Fibroblast of lung (primary cell): Measurements from ENCODE around the gene DYNLRB2. TPM values are rescaled to one million over a fixed set of nuclear protein-coding genes. Genes with fewer than 3 reads are reported as not detected.

ENCODE experiments used
- DNase-seq, 2 donors: peaks; one replicate each; pipeline versions ENCODE4 v3.0.0 to v3.0.0-alpha.2; 2010; ENCODE audit warnings: low read depth in 2 of 2
- H2AFZ ChIP-seq: 2 replicates; pipeline ENCODE4 v1.5.1; 2012; ENCODE audit warnings: low read length, control low read depth, inconsistent platforms
- H3K27ac ChIP-seq: 2 replicates; pipeline ENCODE4 v1.5.1; 2011; ENCODE audit warnings: low read length, control low read depth; ENCODE audit not compliant: insufficient read depth
- H3K27me3 ChIP-seq: 2 replicates; pipeline ENCODE4 v1.5.1; 2011; ENCODE audit warnings: mild to moderate bottlenecking, low read length; ENCODE audit not compliant: control insufficient read depth, insufficient read depth
- H3K36me3 ChIP-seq: 2 replicates; pipeline ENCODE4 v1.5.1; 2011; ENCODE audit warnings: low read length; ENCODE audit not compliant: control insufficient read depth, insufficient read depth
- H3K4me1 ChIP-seq: 2 replicates; pipeline ENCODE4 v1.5.1; 2011; ENCODE audit warnings: low read length; ENCODE audit not compliant: control insufficient read depth, insufficient read depth; ENCODE audit errors: extremely low read depth
- H3K4me2 ChIP-seq: 2 replicates; pipeline ENCODE4 v1.5.1; 2011; ENCODE audit warnings: low read length, control low read depth; ENCODE audit not compliant: insufficient read depth; ENCODE audit errors: extremely low read depth
- H3K4me3 ChIP-seq, 4 experiments: fragments of 200-600 bp in 1 of 4; sonication (generic) in 1 of 4; replicated peaks in 1 of 4; 2 replicates each; pipeline ENCODE4 v1.5.1; 2011 to 2016; ENCODE audit warnings: low read length in 4 of 4, low read depth in 3 of 4, mild to moderate bottlenecking in 3 of 4, control low read depth in 2 of 4, inconsistent platforms in 1 of 4, mixed read lengths in 1 of 4; ENCODE audit not compliant: insufficient read depth in 1 of 4; ENCODE audit errors: control extremely low read depth in 1 of 4
- H3K79me2 ChIP-seq: 2 replicates; pipeline ENCODE4 v1.5.1; 2012; ENCODE audit warnings: mild to moderate bottlenecking, low read length, inconsistent platforms; ENCODE audit not compliant: control insufficient read depth, insufficient read depth
- H3K9ac ChIP-seq: 2 replicates; pipeline ENCODE4 v1.5.1; 2011; ENCODE audit warnings: mild to moderate bottlenecking, low read length, control low read depth; ENCODE audit not compliant: insufficient read depth
- H3K9me3 ChIP-seq: 2 replicates; pipeline ENCODE4 v1.5.1; 2012; ENCODE audit warnings: low read depth, low read length; ENCODE audit not compliant: control insufficient read depth, insufficient read depth
- H4K20me1 ChIP-seq: 2 replicates; pipeline ENCODE4 v1.5.1; 2011; ENCODE audit warnings: low read length; ENCODE audit not compliant: control insufficient read depth, insufficient read depth; ENCODE audit errors: extremely low read depth
- EZH2 ChIP-seq: IDR thresholded peaks from 2 replicates; pipeline ENCODE4 v1.5.1; 2012; ENCODE audit warnings: low read length, control low read depth, mild to moderate bottlenecking; ENCODE audit errors: missing control alignments
- polyA plus RNA-seq, 2 donors: library from polyadenylated mRNA; depleted of rRNA in 1 of 2; stranded (reverse) in 1 of 2; unstranded in 1 of 2; fragments of >200 nt; gene quantifications; 2 replicates each; pipeline ENCODE4 v1.2.1, GENCODE V29; 2011 to 2012; ENCODE audit warnings: missing spikeins in 1 of 2
- total RNA-seq: library from RNA; depleted of rRNA; stranded (reverse); fragments of >200 nt; gene quantifications from 2 replicates; pipeline ENCODE4 v1.2.1, GENCODE V29; 2014
- TF ChIP-seq, protein P1 (sequence below), 2 donors: IDR thresholded peaks in 1 of 2; conservative IDR thresholded peaks in 1 of 2; 1 replicate in 1 of 2; 2 replicates in 1 of 2; pipeline ENCODE4 v1.5.1; 2011 to 2012; ENCODE audit warnings: low read length in 2 of 2, control low read depth in 1 of 2, inconsistent platforms in 1 of 2, low read depth in 1 of 2, mild to moderate bottlenecking in 1 of 2

Gene DYNLRB2
- total and polyA plus RNA-seq, 2 donors (not counting 1 experiment from before 2014, with no cell fraction given): 0.33 TPM; not detected in 1

- TF ChIP-seq, protein P1, sequence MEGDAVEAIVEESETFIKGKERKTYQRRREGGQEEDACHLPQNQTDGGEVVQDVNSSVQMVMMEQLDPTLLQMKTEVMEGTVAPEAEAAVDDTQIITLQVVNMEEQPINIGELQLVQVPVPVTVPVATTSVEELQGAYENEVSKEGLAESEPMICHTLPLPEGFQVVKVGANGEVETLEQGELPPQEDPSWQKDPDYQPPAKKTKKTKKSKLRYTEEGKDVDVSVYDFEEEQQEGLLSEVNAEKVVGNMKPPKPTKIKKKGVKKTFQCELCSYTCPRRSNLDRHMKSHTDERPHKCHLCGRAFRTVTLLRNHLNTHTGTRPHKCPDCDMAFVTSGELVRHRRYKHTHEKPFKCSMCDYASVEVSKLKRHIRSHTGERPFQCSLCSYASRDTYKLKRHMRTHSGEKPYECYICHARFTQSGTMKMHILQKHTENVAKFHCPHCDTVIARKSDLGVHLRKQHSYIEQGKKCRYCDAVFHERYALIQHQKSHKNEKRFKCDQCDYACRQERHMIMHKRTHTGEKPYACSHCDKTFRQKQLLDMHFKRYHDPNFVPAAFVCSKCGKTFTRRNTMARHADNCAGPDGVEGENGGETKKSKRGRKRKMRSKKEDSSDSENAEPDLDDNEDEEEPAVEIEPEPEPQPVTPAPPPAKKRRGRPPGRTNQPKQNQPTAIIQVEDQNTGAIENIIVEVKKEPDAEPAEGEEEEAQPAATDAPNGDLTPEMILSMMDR (conservative IDR thresholded peaks at IDR 0.05 in 1 of 2, IDR thresholded peaks at IDR 0.05 in 1 of 2; ENCODE audit: low read depth in 1 of 2, low read length in 2 of 2): no peak
- no peak for TF ChIP-seq EZH2
- Histone ChIP-seq H3K27me3 (no peaks in the 10 kb centered on the region), H3K79me2 (no peaks in the 10 kb centered on the region), H2AFZ (no peak overlapping the region), H3K4me1 (no peaks in the 10 kb centered on the region), H3K4me3 (no peak overlapping the region), H3K9ac (no peak overlapping the region), H3K4me2 (no peak overlapping the region), H3K9me3 (no peaks in the 10 kb centered on the region), H4K20me1 (no peaks in the 10 kb centered on the region), H3K36me3 (no peaks in the 10 kb centered on the region), H3K27ac (no peak overlapping the region)
- DNase-seq: peak; percentile 34 to 93
Measured at GRCh38 chr16:80569440-80570105, 28.8 kb downstream of the DYNLRB2 start.

- H3K4me2 ChIP-seq: no peak overlapping the region
- no peaks in the 10 kb centered on the region for H3K27me3 ChIP-seq
- no peaks in the 10 kb centered on the region for H3K36me3 ChIP-seq
- H3K4me1 ChIP-seq: no peaks in the 10 kb centered on the region
- no peak overlapping the region for H3K4me3 ChIP-seq
- no peaks in the 10 kb centered on the region for H3K79me2 ChIP-seq
- no peak overlapping the region for H3K9ac ChIP-seq
- no peak overlapping the region for H3K27ac ChIP-seq
- no peaks in the 10 kb centered on the region for H4K20me1 ChIP-seq
- H3K9me3 ChIP-seq: no peaks in the 10 kb centered on the region
- TF ChIP-seq, protein P1 (conservative IDR thresholded peaks at IDR 0.05 in 1 of 2, IDR thresholded peaks at IDR 0.05 in 1 of 2; ENCODE audit: low read depth in 1 of 2, low read length in 2 of 2): no peak
- TF ChIP-seq EZH2: no peak
- no peak overlapping the region for H2AFZ ChIP-seq
- DNase-seq: peak; percentile 67 to 95
Measured at GRCh38 chr16:80570106-80570478, 29.3 kb downstream of the DYNLRB2 start.

- H3K27me3 ChIP-seq: no peaks in the 10 kb centered on the region
- TF ChIP-seq, protein P1 (conservative IDR thresholded peaks at IDR 0.05 in 1 of 2, IDR thresholded peaks at IDR 0.05 in 1 of 2; ENCODE audit: low read depth in 1 of 2, low read length in 2 of 2): no peak
- TF ChIP-seq EZH2: no peak
- no peaks in the 10 kb centered on the region for H3K4me1 ChIP-seq
- no peak overlapping the region for H3K27ac ChIP-seq
- no peaks in the 10 kb centered on the region for H3K36me3 ChIP-seq
- no peak overlapping the region for H3K4me2 ChIP-seq
- no peak overlapping the region for H2AFZ ChIP-seq
- H3K4me3 ChIP-seq: no peak overlapping the region
- H4K20me1 ChIP-seq: no peaks in the 10 kb centered on the region
- H3K9ac ChIP-seq: no peak overlapping the region
- H3K9me3 ChIP-seq: no peaks in the 10 kb centered on the region
- no peak for DNase-seq
- H3K79me2 ChIP-seq: no peaks in the 10 kb centered on the region
Measured at GRCh38 chr16:80573700-80574120, 32.9 kb downstream of the DYNLRB2 start.
